NOMO-1 (cell line): Measurements from ENCODE around the gene USHBP1.
A peak's percentile ranks its signal among the peaks of the same experiment; 100 is the strongest.

Source experiments
- DNase-seq, 2 experiments: peaks; one replicate each; lab custom pipeline; 2025; ENCODE audit not compliant: unreplicated experiment in 2 of 2; lab: John Stamatoyannopoulos, UW

USHBP1 gene

GRCh38 chr19:17242431-17243208 is 21.9 kb downstream of the USHBP1 start:
- no peak for DNase-seq

DNA sequence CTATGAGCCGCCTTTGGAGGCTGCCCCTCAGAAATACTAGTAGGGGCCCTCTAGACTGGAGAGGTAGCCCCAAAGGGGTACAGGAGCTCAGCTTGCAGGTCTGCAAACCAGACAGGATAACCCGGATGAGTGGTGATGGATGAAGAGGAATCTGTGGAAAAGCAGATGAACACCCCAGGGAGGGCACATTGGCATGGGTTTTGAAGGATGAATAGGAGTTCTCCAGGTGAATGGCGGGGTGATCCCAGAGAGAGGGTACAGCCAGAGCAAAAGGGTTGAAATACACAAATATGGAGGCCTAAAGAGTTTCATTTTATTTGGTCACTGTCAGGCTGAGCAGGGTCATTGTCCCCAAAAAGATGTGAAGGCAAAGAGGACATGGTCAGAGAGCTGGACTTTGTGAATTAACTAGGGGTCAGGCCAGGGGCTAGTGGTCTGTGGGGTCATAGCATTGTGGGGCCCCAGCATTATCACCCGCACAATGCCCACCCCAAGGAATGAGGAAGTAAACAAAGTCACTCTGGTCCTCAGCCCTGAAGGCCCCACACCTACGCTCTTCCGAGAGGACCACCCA is 23.6 kb downstream of the USHBP1 start:
- no peak for DNase-seq

DNA sequence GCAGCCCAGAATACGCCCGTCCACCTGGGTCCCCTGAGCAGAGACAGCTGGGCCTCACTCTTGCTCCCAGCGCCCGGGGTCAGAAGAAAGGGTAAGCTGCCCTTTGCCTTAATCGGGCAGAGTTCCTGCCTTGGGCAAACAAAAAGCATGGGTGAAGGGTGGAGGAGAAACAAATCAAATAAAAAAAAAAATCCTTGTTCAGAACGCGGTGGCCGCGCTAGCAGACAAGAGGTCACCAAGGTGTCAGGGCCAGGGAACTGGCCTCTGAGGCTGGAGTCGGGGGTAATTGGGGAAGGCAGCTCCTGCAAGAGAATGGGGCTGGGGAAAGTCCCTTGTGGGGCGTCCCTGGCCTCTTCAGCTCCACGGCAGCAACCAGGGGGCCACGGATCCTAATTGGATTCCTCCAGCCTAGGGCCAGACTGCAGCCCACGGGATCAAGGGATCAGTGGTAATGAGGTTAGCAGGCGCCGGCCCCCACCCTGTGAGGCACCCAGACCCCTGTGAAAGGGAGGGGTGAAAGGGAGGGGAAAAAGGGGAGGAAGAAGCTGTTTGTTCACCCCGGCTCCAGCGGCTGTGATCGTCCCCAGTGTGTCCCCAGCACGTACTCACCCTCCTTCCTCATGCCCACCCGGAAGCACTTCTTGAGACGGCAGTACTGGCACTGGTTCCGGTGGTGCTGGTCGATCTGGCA is 24.3 kb downstream of the USHBP1 start:
- no peak for DNase-seq

DNA sequence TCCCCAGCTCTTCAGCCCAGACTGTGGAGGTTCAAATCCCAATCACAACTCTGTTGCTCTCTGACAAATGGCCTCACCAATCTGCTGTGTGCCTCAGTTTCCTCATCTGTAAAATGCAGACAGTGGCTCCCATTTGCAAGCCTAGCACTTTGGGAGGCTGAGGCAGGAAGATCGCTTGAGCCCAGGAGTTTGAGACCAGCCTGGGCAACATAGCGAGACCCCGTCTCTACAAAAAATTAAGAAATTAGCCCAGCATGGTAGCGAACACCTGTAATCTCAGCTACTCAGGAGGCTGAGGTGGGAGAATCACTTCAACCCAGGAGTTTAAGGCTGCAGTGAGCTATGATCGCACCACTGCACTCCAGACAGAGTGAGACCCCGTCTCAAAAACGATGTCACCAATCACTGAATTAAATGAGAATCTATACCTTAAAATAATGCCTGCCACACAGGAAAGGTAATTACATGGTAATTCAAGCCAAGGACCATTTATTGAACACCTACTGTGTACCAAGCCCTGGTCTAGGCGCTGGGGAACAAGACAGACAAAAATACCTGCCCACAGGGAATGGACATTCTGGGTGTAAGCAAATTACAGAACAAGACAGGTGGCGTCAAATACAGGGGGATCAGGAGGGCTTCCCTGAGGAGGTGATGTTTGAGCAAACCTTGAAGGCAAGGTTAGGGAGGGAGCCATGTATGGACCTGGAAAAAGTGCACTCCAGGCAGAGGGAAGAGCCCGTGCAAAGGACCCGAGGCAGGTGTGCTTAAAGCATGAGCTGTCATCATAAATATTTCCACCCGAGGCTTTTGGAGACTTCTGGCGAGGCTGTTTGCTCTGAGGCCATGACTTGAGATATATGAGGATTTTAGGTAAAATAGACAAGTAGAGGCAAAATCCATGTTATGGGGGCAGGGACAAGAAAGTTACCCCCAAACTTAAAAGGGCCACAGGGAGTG is 26.5 kb downstream of the USHBP1 start:
- DNase-seq = no peak

GRCh38 chr19:17236811-17237543 is 27.6 kb downstream of the USHBP1 start:
- DNase-seq = no peak

DNA sequence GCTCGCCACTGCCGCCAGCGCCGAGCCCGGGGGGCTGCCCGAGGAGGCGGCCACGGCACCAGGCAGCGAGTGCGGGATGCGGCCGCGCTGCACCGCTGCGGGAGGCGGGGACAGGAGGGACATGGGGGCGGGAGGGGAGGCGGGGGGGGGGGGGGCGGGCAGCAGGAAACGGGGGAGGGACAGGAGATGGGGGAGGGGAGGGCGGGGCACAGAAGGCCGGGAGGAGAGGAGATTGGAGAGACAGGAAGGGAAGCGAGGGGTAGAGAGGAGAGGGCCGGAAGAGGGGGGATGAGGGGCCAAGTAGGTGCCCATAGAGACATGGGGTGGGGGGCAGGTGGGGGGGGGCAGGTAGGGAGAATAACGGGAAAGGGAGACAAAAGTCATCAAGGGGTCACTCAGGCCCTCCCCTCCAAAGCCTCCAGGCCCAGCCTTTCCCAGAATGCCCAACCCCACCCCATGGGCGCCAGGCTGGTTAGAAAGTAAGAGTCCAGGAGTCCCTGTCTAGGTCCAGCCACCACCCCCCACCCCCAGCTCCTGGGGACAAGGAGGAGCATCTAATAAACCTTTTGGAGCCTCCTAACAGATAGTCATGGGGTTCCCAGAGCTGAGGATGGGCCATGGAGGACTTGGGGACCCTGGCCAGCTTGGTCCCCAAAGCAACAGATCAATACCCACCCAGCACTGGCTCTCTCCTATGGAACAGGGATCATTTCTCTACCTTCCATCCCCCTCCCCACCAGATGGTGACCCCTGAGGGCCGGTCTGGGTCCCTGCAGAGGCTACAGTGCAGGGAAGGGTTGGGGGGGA is 28.4 kb downstream of the USHBP1 start:
- no peak for DNase-seq

GRCh38 chr19:17235300-17235970 is 29.1 kb downstream of the USHBP1 start:
- peak; percentile 18 to 20 for DNase-seq

DNA sequence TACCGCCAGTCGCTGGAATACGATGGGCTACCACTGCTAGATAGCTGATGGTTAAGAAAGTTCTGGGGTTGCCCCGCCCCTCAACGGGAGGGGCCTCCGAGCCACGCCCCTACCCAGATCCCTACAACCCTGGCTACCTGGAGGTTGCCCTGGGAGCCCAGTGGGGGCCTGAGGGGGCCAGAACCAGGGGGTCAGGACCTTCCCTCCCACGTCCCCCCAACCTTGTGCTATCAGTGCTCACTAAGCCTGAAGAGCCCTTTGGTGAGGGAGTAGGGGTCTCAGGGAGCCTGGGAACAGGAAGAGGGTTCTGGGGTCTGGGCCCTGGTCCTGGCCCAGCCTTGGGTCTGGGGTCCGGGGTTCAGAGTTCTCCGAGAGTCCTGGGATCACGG is 29.6 kb downstream of the USHBP1 start:
- DNase-seq = no peak

- DNase-seq = no peak
These were observed 32.3 kb downstream of the USHBP1 start for GRCh38 chr19:17232258-17232657.

DNA sequence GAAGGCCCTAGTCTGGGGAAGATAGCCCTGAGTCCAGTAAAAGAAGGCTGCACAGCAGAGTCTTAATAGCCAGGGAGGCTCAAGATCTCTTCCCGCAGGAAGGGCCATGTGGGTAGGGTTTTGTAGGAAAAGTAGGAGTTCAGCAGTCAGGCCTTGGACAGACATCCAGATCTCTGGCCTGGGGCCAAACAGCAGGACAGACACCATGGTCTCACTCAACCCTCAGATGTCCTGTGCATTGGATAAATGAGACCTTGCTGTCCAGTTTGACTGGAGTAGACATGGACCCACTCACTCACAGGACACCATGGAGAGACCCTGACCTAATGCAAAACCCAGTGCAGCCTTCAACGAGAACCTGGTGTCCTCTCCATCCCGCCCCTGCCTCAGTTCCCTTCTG is 34.7 kb downstream of the USHBP1 start:
- no peak for DNase-seq

DNA sequence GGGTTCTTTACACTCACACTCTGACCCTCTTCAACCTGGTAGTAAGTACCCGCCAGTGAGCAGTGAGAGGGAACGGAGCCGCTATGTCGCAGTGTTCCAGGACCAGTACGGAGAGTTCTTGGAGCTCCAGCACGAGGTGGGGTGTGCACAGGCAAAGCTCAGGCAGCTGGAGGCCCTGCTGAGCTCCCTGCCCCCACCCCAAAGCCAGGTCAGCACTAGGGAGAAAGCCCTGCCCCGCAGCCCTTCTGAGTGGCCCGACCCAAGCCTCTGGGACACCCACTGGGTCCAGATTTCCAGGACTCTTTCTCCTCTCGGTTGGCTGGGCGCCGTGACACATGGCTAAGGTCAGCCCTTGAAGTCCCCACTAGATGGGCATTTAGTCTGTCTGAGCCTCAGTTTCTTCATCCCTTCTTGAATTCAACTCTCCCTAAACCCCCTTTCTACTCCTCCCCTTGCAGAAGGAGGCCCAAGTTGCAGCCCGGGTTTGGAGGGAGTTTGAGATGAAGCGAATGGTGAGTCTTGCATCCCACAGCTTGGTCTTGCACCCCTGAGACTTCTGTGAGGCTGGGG is 36.7 kb downstream of the USHBP1 start:
- DNase-seq = no peak

GRCh38 chr19:17226002-17226933 is 38.3 kb downstream of the USHBP1 start, which contains the start of gene OCEL1:
OCEL1 (plus strand) TSS chr19:17226226; CDS start chr19:17226248, 22 bp downstream.
- DNase-seq = peak; percentile 97

DNA sequence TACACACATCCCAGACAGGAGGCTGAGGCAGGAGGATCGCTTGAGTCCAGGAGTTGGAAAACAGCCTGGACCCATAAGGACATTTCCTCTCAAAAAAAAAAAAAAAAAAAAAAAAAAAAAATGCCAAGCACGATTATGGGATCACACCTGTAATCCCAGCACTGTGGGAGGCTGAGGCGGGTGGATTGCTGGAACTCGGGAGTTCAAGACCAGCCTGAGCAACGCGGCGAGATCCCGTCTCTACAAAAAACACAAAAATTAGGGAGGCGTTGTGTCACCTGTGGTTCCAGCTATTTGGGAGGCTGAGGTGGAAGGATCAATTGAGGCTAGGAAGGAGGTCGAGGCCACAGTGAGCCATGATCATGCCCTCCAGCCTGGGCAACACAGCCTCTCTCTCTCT is 39.5 kb downstream of the USHBP1 start:
- no peak for DNase-seq

DNA sequence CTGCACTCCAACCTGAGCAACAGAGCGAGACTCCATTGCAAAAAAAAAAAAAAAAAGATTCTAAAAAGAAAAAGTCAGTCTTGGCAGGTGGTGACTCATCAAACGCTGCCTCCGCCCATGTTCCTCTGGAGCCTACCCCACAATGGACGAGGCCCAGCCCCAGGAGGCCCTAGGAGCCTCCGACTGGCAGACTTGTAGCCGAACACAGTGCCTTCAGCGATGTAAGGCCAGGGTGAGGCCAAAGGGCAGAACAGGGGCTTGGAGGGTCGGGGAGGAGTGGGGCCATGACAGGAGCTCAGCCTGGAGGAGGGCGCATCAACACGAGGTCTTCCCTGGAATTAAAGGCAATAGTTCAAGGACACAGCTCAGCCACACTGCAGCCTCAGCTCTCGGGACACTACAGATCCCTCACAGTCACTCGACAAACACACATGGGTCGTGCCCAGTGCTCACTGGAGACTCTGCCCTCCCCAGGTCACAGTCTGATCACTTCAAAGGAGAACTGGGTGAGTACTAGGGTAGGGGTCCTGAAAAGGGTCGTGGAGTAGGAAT is 44.3 kb downstream of the USHBP1 start:
- peak; percentile 42 to 67 for DNase-seq

- DNase-seq = no peak
These were observed 45.3 kb downstream of the USHBP1 start for GRCh38 chr19:17219286-17219685.

GRCh38 chr19:17216058-17216670 is 48.4 kb downstream of the USHBP1 start:
- no peak for DNase-seq
